Fibroblast of lung (primary cell): ENCODE results near the gene SOX9. TPM values are rescaled to one million over a fixed set of nuclear protein-coding genes. Genes with fewer than 3 reads are reported as not detected.

Experiments used
- DNase-seq, 2 donors: peaks; one replicate each; pipeline versions ENCODE4 v3.0.0 to v3.0.0-alpha.2; 2010; ENCODE audit warnings: low read depth in 2 of 2
- H2AFZ ChIP-seq: 2 replicates; pipeline ENCODE4 v1.5.1; 2012; ENCODE audit warnings: low read length, control low read depth, inconsistent platforms
- H3K27ac ChIP-seq: 2 replicates; pipeline ENCODE4 v1.5.1; 2011; ENCODE audit warnings: low read length, control low read depth; ENCODE audit not compliant: insufficient read depth
- H3K27me3 ChIP-seq: 2 replicates; pipeline ENCODE4 v1.5.1; 2011; ENCODE audit warnings: mild to moderate bottlenecking, low read length; ENCODE audit not compliant: control insufficient read depth, insufficient read depth
- H3K36me3 ChIP-seq: 2 replicates; pipeline ENCODE4 v1.5.1; 2011; ENCODE audit warnings: low read length; ENCODE audit not compliant: control insufficient read depth, insufficient read depth
- H3K4me1 ChIP-seq: 2 replicates; pipeline ENCODE4 v1.5.1; 2011; ENCODE audit warnings: low read length; ENCODE audit not compliant: control insufficient read depth, insufficient read depth; ENCODE audit errors: extremely low read depth
- H3K4me2 ChIP-seq: 2 replicates; pipeline ENCODE4 v1.5.1; 2011; ENCODE audit warnings: low read length, control low read depth; ENCODE audit not compliant: insufficient read depth; ENCODE audit errors: extremely low read depth
- H3K4me3 ChIP-seq, 4 experiments: fragments of 200-600 bp in 1 of 4; sonication (generic) in 1 of 4; replicated peaks in 1 of 4; 2 replicates each; pipeline ENCODE4 v1.5.1; 2011 to 2016; ENCODE audit warnings: low read length in 4 of 4, low read depth in 3 of 4, mild to moderate bottlenecking in 3 of 4, control low read depth in 2 of 4, inconsistent platforms in 1 of 4, mixed read lengths in 1 of 4; ENCODE audit not compliant: insufficient read depth in 1 of 4; ENCODE audit errors: control extremely low read depth in 1 of 4
- H3K79me2 ChIP-seq: 2 replicates; pipeline ENCODE4 v1.5.1; 2012; ENCODE audit warnings: mild to moderate bottlenecking, low read length, inconsistent platforms; ENCODE audit not compliant: control insufficient read depth, insufficient read depth
- H3K9ac ChIP-seq: 2 replicates; pipeline ENCODE4 v1.5.1; 2011; ENCODE audit warnings: mild to moderate bottlenecking, low read length, control low read depth; ENCODE audit not compliant: insufficient read depth
- H3K9me3 ChIP-seq: 2 replicates; pipeline ENCODE4 v1.5.1; 2012; ENCODE audit warnings: low read depth, low read length; ENCODE audit not compliant: control insufficient read depth, insufficient read depth
- H4K20me1 ChIP-seq: 2 replicates; pipeline ENCODE4 v1.5.1; 2011; ENCODE audit warnings: low read length; ENCODE audit not compliant: control insufficient read depth, insufficient read depth; ENCODE audit errors: extremely low read depth
- CTCF ChIP-seq, 2 donors: IDR thresholded peaks in 1 of 2; conservative IDR thresholded peaks in 1 of 2; 1 replicate in 1 of 2; 2 replicates in 1 of 2; pipeline ENCODE4 v1.5.1; 2011 to 2012; ENCODE audit warnings: low read length in 2 of 2, control low read depth in 1 of 2, inconsistent platforms in 1 of 2, low read depth in 1 of 2, mild to moderate bottlenecking in 1 of 2
- EZH2 ChIP-seq: IDR thresholded peaks from 2 replicates; pipeline ENCODE4 v1.5.1; 2012; ENCODE audit warnings: low read length, control low read depth, mild to moderate bottlenecking; ENCODE audit errors: missing control alignments
- polyA plus RNA-seq, 2 donors: library from polyadenylated mRNA; depleted of rRNA in 1 of 2; stranded (reverse) in 1 of 2; unstranded in 1 of 2; fragments of >200 nt; gene quantifications; 2 replicates each; pipeline ENCODE4 v1.2.1, GENCODE V29; 2011 to 2012; ENCODE audit warnings: missing spikeins in 1 of 2
- total RNA-seq: library from RNA; depleted of rRNA; stranded (reverse); fragments of >200 nt; gene quantifications from 2 replicates; pipeline ENCODE4 v1.2.1, GENCODE V29; 2014

Gene SOX9
- total and polyA plus RNA-seq, 2 donors (not counting 1 experiment from before 2014, with no cell fraction given), result 3.1 to 5.4 TPM

GRCh38 chr17:72165192-72165866, 44.5 kb downstream of the SOX9 start:
- Histone ChIP-seq H3K27me3 (no peaks in the 10 kb centered on the region), H3K9me3 (no peaks in the 10 kb centered on the region), H3K4me3 (no peak overlapping the region), H3K4me1 (no peaks in the 10 kb centered on the region), H4K20me1 (no peaks in the 10 kb centered on the region), H3K36me3 (no peaks in the 10 kb centered on the region), H3K9ac (peak overlapping the region; percentile 16), H2AFZ (no peak overlapping the region), H3K4me2 (no peak overlapping the region), H3K27ac (no peak overlapping the region), H3K79me2 (no peaks in the 10 kb centered on the region)
- DNase-seq, result no peak
- no peak for TF ChIP-seq CTCF (conservative IDR thresholded peaks at IDR 0.05 in 1 of 2, IDR thresholded peaks at IDR 0.05 in 1 of 2; ENCODE audit: low read depth in 1 of 2, low read length in 2 of 2)
- no peak for TF ChIP-seq EZH2

- Histone ChIP-seq H3K9ac (no peak overlapping the region), H3K36me3 (no peaks in the 10 kb centered on the region), H3K4me2 (no peak overlapping the region), H3K27me3 (no peaks in the 10 kb centered on the region), H2AFZ (no peak overlapping the region), H3K27ac (no peak overlapping the region), H4K20me1 (no peaks in the 10 kb centered on the region), H3K4me1 (no peaks in the 10 kb centered on the region), H3K79me2 (no peaks in the 10 kb centered on the region), H3K4me3 (no peak overlapping the region), H3K9me3 (no peaks in the 10 kb centered on the region)
- TF ChIP-seq CTCF (conservative IDR thresholded peaks at IDR 0.05 in 1 of 2, IDR thresholded peaks at IDR 0.05 in 1 of 2; ENCODE audit: low read depth in 1 of 2, low read length in 2 of 2) (no peak), EZH2 (no peak)
- DNase-seq, result no peak
Observed at GRCh38 chr17:72165867-72166439, 45.1 kb downstream of the SOX9 start.

GRCh38 chr17:72167593-72167992, 46.8 kb downstream of the SOX9 start:
- Histone ChIP-seq H3K9me3 (no peaks in the 10 kb centered on the region), H3K4me2 (no peak overlapping the region), H2AFZ (no peak overlapping the region), H3K27me3 (no peaks in the 10 kb centered on the region), H3K36me3 (no peaks in the 10 kb centered on the region), H3K4me1 (no peaks in the 10 kb centered on the region), H3K4me3 (no peak overlapping the region), H3K79me2 (no peaks in the 10 kb centered on the region), H3K9ac (no peak overlapping the region), H4K20me1 (no peaks in the 10 kb centered on the region), H3K27ac (no peak overlapping the region)
- DNase-seq, result no peak
- TF ChIP-seq EZH2 (no peak), CTCF (conservative IDR thresholded peaks at IDR 0.05 in 1 of 2, IDR thresholded peaks at IDR 0.05 in 1 of 2; ENCODE audit: low read depth in 1 of 2, low read length in 2 of 2) (no peak)
